Activated naive CD8-positive, alpha-beta T cell treated with anti-CD3 and anti-CD28 coated beads for 36 hours (primary cell): ENCODE results near the gene PLEKHG7. TPM values are rescaled to one million over a fixed set of nuclear protein-coding genes. Genes with fewer than 3 reads are reported as not detected.
"Not testable (repeated sequence)": the region's sequence is repeated elsewhere in the genome, so short reads cannot be mapped to it uniquely, and the experiment has no call there.

ENCODE experiments used
- DNase-seq: peaks from one replicate; pipeline ENCODE4 v3.0.0; 2021
- H3K27ac Mint-ChIP-seq: one replicate; pipeline ENCODE4 v1.8.0; 2022; ENCODE audit warnings: mild to moderate bottlenecking, moderate library complexity, mixed read lengths
- H3K27me3 Mint-ChIP-seq: one replicate; pipeline ENCODE4 v1.8.0; 2022; ENCODE audit warnings: mild to moderate bottlenecking, mixed read lengths
- H3K36me3 Mint-ChIP-seq: one replicate; pipeline ENCODE4 v1.8.0; 2021; ENCODE audit warnings: mild to moderate bottlenecking, mixed read lengths
- H3K4me1 Mint-ChIP-seq: one replicate; pipeline ENCODE4 v1.8.0; 2021; ENCODE audit warnings: mixed read lengths
- H3K4me3 Mint-ChIP-seq: one replicate; pipeline ENCODE4 v1.8.0; 2022; ENCODE audit warnings: mild to moderate bottlenecking, moderate library complexity, mixed read lengths
- H3K9me3 Mint-ChIP-seq: one replicate; pipeline ENCODE4 v1.8.0; 2022; ENCODE audit warnings: mixed read lengths
- total RNA-seq, 2 experiments: library from RNA; stranded (reverse); gene quantifications; one replicate each; pipeline ENCODE4 v1.2.3, GENCODE V29; 2021

The PLEKHG7 gene
- total RNA-seq, 2 experiments from 2014 or later: not detected

- Mint-ChIP-seq H3K36me3 (peaks cover 22% of the 10 kb centered on the region), H3K4me1 (peaks cover 7% of the 10 kb centered on the region), H3K9me3 (peaks cover 3% of the 10 kb centered on the region), H3K27ac (no peak overlapping the region), H3K27me3 (no peaks in the 10 kb centered on the region), H3K4me3 (no peak overlapping the region)
- no peak for DNase-seq
Measured at GRCh38 chr12:92785563-92785950, 82.8 kb downstream of the PLEKHG7 start.

GRCh38 chr12:92786045-92786444 is 83.3 kb downstream of the PLEKHG7 start:
- H3K4me1 Mint-ChIP-seq: peaks cover 9% of the 10 kb centered on the region
- H3K27ac Mint-ChIP-seq: no peak overlapping the region
- peaks cover 27% of the 10 kb centered on the region for H3K36me3 Mint-ChIP-seq
- no peak overlapping the region for H3K4me3 Mint-ChIP-seq
- no peaks in the 10 kb centered on the region for H3K27me3 Mint-ChIP-seq
- H3K9me3 Mint-ChIP-seq: peaks cover 5% of the 10 kb centered on the region
- DNase-seq: no peak

- H3K4me3 Mint-ChIP-seq, H3K27ac Mint-ChIP-seq, H3K4me1 Mint-ChIP-seq, DNase-seq, H3K27me3 Mint-ChIP-seq: not testable (repeated sequence)
- Mint-ChIP-seq H3K9me3 (peaks cover 24% of the 10 kb centered on the region), H3K36me3 (peaks cover 62% of the 10 kb centered on the region)
Measured at GRCh38 chr12:92794356-92794755, 91.6 kb downstream of the PLEKHG7 start.

- H3K27ac Mint-ChIP-seq: no peak overlapping the region
- H3K27me3 Mint-ChIP-seq: no peaks in the 10 kb centered on the region
- peaks cover 58% of the 10 kb centered on the region for H3K36me3 Mint-ChIP-seq
- no peak for DNase-seq
- peaks cover 24% of the 10 kb centered on the region for H3K9me3 Mint-ChIP-seq
- peaks cover 8% of the 10 kb centered on the region for H3K4me1 Mint-ChIP-seq
- H3K4me3 Mint-ChIP-seq: no peak overlapping the region
Measured at GRCh38 chr12:92794814-92795213, 92.0 kb downstream of the PLEKHG7 start.

- Mint-ChIP-seq H3K4me3 (no peak overlapping the region), H3K9me3 (peaks cover 15% of the 10 kb centered on the region), H3K36me3 (peaks cover 41% of the 10 kb centered on the region), H3K27ac (no peak overlapping the region), H3K4me1 (no peaks in the 10 kb centered on the region), H3K27me3 (no peaks in the 10 kb centered on the region)
- DNase-seq: no peak
Measured at GRCh38 chr12:92796650-92797049, 93.9 kb downstream of the PLEKHG7 start.

- peaks cover 2% of the 10 kb centered on the region for H3K9me3 Mint-ChIP-seq
- no peak overlapping the region for H3K4me3 Mint-ChIP-seq
- no peaks in the 10 kb centered on the region for H3K27me3 Mint-ChIP-seq
- DNase-seq: no peak
- no peaks in the 10 kb centered on the region for H3K4me1 Mint-ChIP-seq
- H3K27ac Mint-ChIP-seq: no peak overlapping the region
- H3K36me3 Mint-ChIP-seq: peaks cover 26% of the 10 kb centered on the region
Measured at GRCh38 chr12:92802906-92803305, 100.1 kb downstream of the PLEKHG7 start.

GRCh38 chr12:92803903-92804302 is 101.1 kb downstream of the PLEKHG7 start:
- H3K36me3 Mint-ChIP-seq: peaks cover 30% of the 10 kb centered on the region
- no peaks in the 10 kb centered on the region for H3K4me1 Mint-ChIP-seq
- peaks cover 2% of the 10 kb centered on the region for H3K9me3 Mint-ChIP-seq
- no peak overlapping the region for H3K4me3 Mint-ChIP-seq
- no peak for DNase-seq
- no peaks in the 10 kb centered on the region for H3K27me3 Mint-ChIP-seq
- no peak overlapping the region for H3K27ac Mint-ChIP-seq

- peaks cover 40% of the 10 kb centered on the region for H3K36me3 Mint-ChIP-seq
- H3K27ac Mint-ChIP-seq: no peak overlapping the region
- H3K4me1 Mint-ChIP-seq: no peaks in the 10 kb centered on the region
- H3K27me3 Mint-ChIP-seq: no peaks in the 10 kb centered on the region
- H3K4me3 Mint-ChIP-seq: no peak overlapping the region
- no peak for DNase-seq
- H3K9me3 Mint-ChIP-seq: peaks cover 2% of the 10 kb centered on the region
Measured at GRCh38 chr12:92810370-92810769, 107.6 kb downstream of the PLEKHG7 start.

GRCh38 chr12:92814584-92814983 is 111.8 kb downstream of the PLEKHG7 start:
- Mint-ChIP-seq H3K36me3 (peaks cover 24% of the 10 kb centered on the region), H3K9me3 (no peaks in the 10 kb centered on the region), H3K4me1 (no peaks in the 10 kb centered on the region), H3K27ac (no peak overlapping the region), H3K4me3 (no peak overlapping the region), H3K27me3 (no peaks in the 10 kb centered on the region)
- no peak for DNase-seq

GRCh38 chr12:92821142-92821541 is 118.4 kb downstream of the PLEKHG7 start:
- Mint-ChIP-seq H3K27me3 (no peaks in the 10 kb centered on the region), H3K36me3 (peaks cover 14% of the 10 kb centered on the region), H3K4me3 (no peak overlapping the region), H3K4me1 (no peaks in the 10 kb centered on the region), H3K27ac (no peak overlapping the region), H3K9me3 (no peaks in the 10 kb centered on the region)
- DNase-seq: no peak

Other genes starting within 250 kb of the PLEKHG7 start
- 10 to 100 TPM; 17.5 TPM for gene EEA1, start 226.3 kb downstream of the PLEKHG7 start, total RNA-seq